GM21737 (cell line): ENCODE data around the gene SMOC1.

Source experiments
- ATAC-seq: cut with Tn5 transposase; IDR thresholded peaks from one replicate; pipeline ENCODE4 v1.9.1; 2021; ENCODE audit warnings: mild to moderate bottlenecking, moderate library complexity; ENCODE audit not compliant: unreplicated experiment

Gene SMOC1

DNA sequence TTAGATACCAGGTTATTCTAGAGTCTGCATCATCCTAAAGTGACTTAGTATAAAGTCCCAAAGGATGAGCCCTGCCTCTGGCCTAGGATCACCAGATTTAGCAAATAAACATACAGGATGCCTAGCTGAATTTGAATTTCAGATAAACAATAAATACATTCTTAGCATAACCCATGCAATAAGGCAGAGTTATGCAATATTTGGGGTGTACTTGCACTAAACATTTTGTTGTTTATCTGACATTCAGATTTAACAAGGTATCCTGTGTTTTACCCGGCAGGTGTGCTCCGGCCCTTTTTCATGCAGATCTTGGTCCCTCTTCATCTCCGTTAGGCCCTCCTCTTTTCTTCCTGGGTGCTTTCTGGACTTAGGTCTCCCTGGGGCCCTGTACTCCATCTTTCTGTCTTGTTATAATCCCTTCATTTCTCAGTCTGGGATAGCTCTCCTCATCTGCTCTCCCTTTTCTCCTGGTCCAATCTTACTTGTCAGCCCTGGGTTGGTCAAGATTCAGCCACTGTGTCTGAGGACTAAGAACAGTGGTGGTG lies 18.1 kb upstream of the SMOC1 start:
- ATAC-seq: no peak

DNA sequence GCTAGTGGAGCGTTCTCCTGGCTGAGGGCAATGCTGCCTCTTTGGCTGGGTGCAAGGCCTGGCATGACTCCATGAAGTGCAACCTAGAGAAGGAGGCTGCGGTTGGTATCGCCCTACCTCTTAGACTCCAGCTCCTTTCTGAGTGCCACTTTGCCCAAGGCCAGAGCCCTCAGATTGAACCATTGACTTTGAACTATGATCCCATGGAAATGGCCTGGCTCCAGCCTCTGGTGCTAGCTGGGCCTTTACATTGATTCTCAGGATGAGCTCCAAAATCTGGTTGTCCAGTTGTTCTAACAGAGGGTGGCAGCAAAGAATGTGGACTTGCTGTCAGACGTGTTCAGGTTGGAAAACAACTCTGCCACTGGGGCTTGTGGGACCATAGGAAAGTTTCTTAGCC lies 16.1 kb upstream of the SMOC1 start:
- ATAC-seq: no peak

- ATAC-seq: no peak
Measured at GRCh38 chr14:69865701-69866365, 13.4 kb upstream of the SMOC1 start.

GRCh38 chr14:69868363-69868963 lies 10.8 kb upstream of the SMOC1 start:
- no peak for ATAC-seq

GRCh38 chr14:69870613-69871012 lies 8.6 kb upstream of the SMOC1 start:
- ATAC-seq: no peak

GRCh38 chr14:69873877-69874780 lies 5.1 kb upstream of the SMOC1 start:
- no peak for ATAC-seq

DNA sequence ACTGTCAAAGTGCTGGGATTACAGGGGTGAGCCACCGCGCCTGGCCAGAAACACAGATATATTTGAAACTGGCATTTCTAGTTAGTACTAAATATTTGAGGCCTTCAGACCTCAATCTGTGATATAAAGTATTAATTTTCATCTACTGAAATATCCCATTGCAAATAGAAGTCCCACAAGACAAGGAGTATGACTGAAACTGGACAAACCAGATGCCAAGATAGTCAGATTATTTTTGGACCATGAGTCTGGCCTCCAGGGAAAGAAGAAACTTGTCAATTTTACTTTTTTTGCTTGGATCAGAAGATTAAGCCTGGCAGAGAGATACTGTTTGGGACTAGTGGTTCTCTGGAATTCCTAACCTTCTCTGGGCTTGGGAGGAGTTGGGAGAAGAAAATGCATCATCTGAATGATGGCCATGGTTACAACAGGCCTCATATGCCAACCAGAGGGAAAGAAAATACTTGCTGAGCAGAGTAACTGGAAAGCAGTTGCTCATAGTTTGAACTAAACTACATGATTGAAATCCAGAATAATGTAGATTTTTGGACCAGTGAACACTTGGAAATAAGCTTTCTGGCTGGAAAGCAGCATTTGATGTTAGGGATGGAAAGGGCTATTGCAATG lies 2.9 kb upstream of the SMOC1 start:
- no peak for ATAC-seq

DNA sequence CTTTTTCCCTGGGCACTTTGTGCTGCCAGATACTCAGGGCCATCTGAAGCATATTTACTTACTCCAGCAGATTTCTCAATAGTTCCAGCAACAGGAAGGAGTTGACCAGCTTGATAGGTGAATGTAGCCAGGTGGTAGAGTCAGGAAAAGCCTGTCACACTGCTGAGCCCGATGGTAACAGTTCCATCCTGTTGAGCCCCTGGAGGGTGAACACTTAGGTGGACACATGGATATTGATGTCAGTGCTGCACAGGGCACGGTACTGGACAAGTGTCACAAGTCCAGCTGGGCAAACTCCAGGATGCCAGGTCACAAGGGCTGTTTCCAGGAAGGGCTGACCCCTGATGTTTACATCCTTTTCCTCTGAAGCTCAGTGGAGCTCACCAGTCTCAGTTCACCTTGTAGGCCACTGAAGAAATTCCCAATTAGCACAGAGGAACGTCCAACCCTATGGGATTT lies 2.3 kb upstream of the SMOC1 start:
- no peak for ATAC-seq

DNA sequence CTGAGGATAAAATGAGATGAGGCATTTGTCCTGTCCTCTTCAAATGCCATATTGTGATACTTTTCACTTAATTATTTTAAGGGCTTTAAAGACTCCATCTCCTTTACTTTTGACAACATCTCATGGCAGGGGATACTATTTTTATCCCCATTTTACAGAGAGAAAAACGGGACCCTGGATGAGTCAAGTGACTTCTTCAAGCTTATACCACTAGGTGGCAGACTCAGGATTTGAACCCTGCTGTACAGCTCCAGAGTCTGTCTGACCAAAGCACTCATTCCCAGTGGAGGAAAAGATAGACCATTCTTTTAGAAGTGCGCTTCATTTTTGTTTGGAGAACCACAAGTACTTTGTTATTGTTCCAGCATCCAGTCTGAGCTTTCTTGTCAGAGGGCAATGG lies 1.7 kb upstream of the SMOC1 start:
- no peak for ATAC-seq

DNA sequence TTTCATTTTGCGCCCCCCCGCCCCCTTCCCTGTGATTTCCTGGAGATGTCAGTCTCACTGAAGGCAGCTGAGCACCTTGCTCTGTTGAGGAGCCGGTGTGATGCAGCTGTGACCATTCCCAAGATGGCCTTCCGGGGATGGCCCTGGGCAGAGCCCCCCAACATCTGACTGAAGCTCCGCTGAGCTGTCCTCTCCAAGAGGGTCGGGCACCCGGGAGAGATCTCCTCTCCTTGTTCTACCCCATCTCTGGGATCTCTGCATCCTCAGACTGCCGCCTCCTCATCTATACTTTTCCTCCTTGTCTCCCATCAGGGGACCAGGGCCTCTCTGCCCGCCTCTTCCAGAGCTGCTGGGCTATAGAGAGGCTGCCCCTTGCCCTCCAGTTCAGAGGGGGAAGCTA lies 965 bp upstream of the SMOC1 start:
- no peak for ATAC-seq

GRCh38 chr14:69880044-69880487 lies 850 bp downstream of the SMOC1 start:
- ATAC-seq: no peak

- no peak for ATAC-seq
Measured at GRCh38 chr14:69880893-69881292, 1.7 kb downstream of the SMOC1 start.

- ATAC-seq: no peak
Measured at GRCh38 chr14:69882116-69882864, 3.1 kb downstream of the SMOC1 start.

GRCh38 chr14:69882915-69883314 lies 3.7 kb downstream of the SMOC1 start:
- ATAC-seq: no peak

GRCh38 chr14:69886453-69887242 lies 7.4 kb downstream of the SMOC1 start:
- no peak for ATAC-seq

DNA sequence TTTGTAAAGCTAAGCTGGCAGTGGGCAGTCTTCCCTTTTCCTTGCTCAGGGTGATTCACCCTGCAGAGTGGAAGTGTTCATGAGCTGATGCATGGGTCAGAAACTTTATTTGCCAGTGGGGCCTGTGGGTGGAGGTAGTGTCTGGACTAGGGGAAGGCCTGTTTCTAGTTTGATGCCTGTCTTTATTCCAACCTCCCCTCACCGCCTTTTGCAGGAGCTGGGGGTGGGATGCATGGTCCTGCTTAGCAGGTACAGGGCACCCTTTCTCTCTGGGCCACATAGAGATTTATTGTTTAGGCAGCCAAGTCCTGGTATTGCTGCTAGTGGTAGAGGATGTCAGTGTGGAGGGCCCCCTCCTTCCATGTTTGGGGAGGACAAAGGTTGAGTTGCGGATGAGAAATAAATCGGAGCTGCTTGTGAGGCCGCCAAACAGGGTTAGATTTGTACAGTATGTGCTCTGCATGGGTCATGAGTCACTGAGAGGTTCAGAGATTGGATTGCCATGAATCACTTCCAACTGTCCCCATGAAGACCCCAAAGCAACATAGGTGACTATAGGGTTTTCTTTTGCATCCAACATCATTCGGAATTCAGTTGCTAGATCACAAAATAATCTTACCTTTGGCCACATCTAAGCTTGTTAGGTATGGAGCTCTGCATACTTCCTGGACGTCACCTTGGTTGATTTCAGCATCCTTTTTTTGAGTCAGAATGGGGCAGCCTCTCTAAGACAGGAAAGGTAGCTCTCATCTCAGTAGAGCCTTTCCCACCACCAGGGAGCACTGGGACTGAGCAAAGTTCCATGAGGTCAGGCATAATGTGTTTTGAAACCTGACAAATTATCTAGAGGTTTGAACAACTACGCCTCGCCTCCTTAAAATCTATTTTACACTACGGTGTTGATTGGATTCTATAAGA lies 8.8 kb downstream of the SMOC1 start:
- no peak for ATAC-seq

- no peak for ATAC-seq
Measured at GRCh38 chr14:69891422-69891821, 12.2 kb downstream of the SMOC1 start.

DNA sequence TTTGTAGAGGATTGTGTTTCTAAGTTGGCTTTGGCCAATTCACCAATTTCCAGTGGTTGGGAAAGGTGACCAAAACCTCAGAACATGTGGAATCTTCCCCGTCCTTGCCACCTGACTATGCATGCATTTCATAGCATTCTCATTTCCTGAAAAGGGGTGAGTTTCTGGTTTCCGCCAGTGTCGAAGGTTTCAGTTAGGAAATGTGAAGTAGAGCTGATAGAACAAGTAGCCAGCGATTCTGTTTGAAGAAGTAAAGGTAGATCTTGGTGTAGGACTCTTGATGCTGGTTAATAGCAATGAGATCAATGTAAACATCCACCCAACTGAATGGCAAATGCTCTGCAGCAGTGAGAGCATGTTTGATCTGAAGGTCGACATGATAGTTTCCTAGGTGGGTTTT lies 15.9 kb downstream of the SMOC1 start:
- ATAC-seq: no peak
